HepG2 (cell line): ENCODE results near the gene WNT10A. TPM values are rescaled to one million over a fixed set of nuclear protein-coding genes. Genes with fewer than 3 reads are reported as not detected.

Experiments used
- FLYWCH1 ChIP-seq: sonication (generic); formaldehyde crosslinking; IDR thresholded peaks from 2 replicates; pipeline ENCODE4 v1.8.1; 2023; ENCODE audit warnings: mild to moderate bottlenecking, missing genetic modification reagents
- GTF3A ChIP-seq: sonication (generic); formaldehyde crosslinking; conservative IDR thresholded peaks from 2 replicates; pipeline ENCODE4 v1.4.0; 2020; ENCODE audit warnings: mild to moderate bottlenecking, missing genetic modification reagents
- JUNB ChIP-seq: sonication (generic); formaldehyde crosslinking; IDR thresholded peaks from 2 replicates; pipeline ENCODE4 v1.8.0; 2022; ENCODE audit warnings: missing genetic modification reagents, mild to moderate bottlenecking, borderline replicate concordance
- KDM2A ChIP-seq: sonication (generic); formaldehyde crosslinking; IDR thresholded peaks from 2 replicates; pipeline ENCODE4 v1.4.0; 2020; ENCODE audit warnings: low read depth, missing genetic modification reagents, borderline replicate concordance
- ZBTB33 ChIP-seq: sonication (generic); formaldehyde crosslinking; IDR thresholded peaks from 2 replicates; pipeline ENCODE4 v1.4.0; 2020; ENCODE audit warnings: missing genetic modification reagents
- ZBTB37 ChIP-seq: sonication (generic); formaldehyde crosslinking; IDR thresholded peaks from 2 replicates; pipeline ENCODE4 v1.4.0; 2020; ENCODE audit warnings: mild to moderate bottlenecking, missing genetic modification reagents
- ZNF766 ChIP-seq: sonication (generic); formaldehyde crosslinking; IDR thresholded peaks from 2 replicates; pipeline ENCODE4 v1.5.0; 2020; ENCODE audit warnings: missing genetic modification reagents, borderline replicate concordance
- ZSCAN12 ChIP-seq: sonication (generic); formaldehyde crosslinking; IDR thresholded peaks from 2 replicates; pipeline ENCODE4 v1.9.0; 2021; ENCODE audit warnings: mild to moderate bottlenecking, missing genetic modification reagents
- polyA plus RNA-seq, 8 experiments: library from polyadenylated mRNA; depleted of rRNA in 3 of 8; stranded (reverse) in 7 of 8; unstranded in 1 of 8; fragments of >200 nt; fragmentation: Illumina TruSeq in 4 of 8; extraction: Trizol in 4 of 8; gene quantifications; 2 replicates each; pipeline versions ENCODE4 v1.2.1 to v1.2.3, GENCODE V29; 2011 to 2016; ENCODE audit warnings: low read depth in 4 of 8, missing spikeins in 1 of 8, mixed read lengths in 1 of 8; ENCODE audit not compliant: insufficient read depth in 1 of 8
- total RNA-seq, 5 experiments: library from RNA; depleted of rRNA; stranded (reverse); fragments of >200 nt; fragmentation: Illumina TruSeq; extraction: Trizol; gene quantifications; 2 replicates each; pipeline ENCODE4 v1.2.3, GENCODE V29; 2016; ENCODE audit warnings: low read depth in 1 of 5
- TF ChIP-seq, protein P1 (sequence below): IDR thresholded peaks from 2 replicates; pipeline ENCODE4 v1.6.1; 2016; ENCODE audit warnings: missing compliant biosample characterization, missing genetic modification reagents, borderline replicate concordance
- TF ChIP-seq, protein P2 (sequence below): sonication (generic); formaldehyde crosslinking; IDR thresholded peaks from 2 replicates; pipeline ENCODE4 v1.5.1; 2020; ENCODE audit warnings: mild to moderate bottlenecking, missing genetic modification reagents, borderline replicate concordance
- TF ChIP-seq, protein P3 (sequence below): sonication (generic); formaldehyde crosslinking; IDR thresholded peaks from 2 replicates; pipeline ENCODE4 v1.4.0; 2020; ENCODE audit warnings: mild to moderate bottlenecking, missing genetic modification reagents
- TF ChIP-seq, protein P4 (sequence below): sonication (generic); formaldehyde crosslinking; IDR thresholded peaks from 2 replicates; pipeline ENCODE4 v1.5.1; 2020; ENCODE audit warnings: mild to moderate bottlenecking, missing genetic modification reagents, borderline replicate concordance
- TF ChIP-seq, protein P5 (sequence below): sonication (generic); formaldehyde crosslinking; IDR thresholded peaks from 2 replicates; pipeline ENCODE4 v1.5.1; 2020; ENCODE audit warnings: missing genetic modification reagents, mild to moderate bottlenecking, borderline replicate concordance

Gene WNT10A
- total and polyA plus RNA-seq, 2 of the 13 experiments (the other 11 are each of a cell fraction or from before 2014, with no cell fraction given) = 0.03 TPM; not detected in 1

DNA sequence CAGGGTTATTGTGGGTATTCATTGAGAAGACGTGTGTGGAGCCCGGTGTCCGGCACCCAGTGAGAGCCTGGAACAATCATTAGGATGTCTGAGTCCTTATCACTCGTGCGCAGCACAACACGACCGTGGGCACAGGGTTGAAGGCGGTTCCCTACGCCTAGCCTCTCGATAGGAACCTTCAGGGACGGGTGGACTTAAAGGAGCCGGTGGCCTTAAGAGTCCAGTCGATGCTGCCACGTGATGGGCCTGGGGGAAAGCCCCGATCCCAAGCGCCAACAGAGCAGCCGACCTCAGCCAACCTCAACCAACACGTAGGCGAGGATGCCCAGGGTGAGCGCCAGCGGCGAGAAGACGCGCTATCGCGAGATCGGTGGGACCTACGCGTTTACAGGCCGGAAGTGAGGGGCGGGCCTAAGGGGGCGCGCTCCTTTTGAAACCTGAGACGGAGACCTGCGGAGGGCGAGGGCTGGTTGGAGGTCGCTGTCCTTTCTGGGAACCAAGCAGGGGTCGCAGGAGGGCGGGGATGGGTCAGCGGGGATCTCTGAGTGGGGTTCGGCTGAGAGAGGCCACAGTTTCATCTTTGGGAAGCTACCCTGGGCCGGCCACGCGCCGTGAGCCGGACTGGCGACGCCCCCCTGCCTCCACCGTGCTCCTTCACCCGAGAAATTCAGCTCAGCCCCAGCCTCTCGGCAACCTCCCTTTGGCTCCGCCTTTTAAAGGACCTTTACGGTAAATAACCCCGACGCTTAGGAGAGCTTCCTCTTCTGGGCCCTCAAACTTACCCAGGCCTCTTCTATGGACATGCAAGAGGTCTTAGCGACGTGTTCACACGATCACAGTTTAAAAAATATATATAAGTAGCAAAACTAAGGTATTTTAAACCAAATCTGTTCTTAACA, 28.3 kb downstream of the WNT10A start (continued):
- TF ChIP-seq, protein P1, sequence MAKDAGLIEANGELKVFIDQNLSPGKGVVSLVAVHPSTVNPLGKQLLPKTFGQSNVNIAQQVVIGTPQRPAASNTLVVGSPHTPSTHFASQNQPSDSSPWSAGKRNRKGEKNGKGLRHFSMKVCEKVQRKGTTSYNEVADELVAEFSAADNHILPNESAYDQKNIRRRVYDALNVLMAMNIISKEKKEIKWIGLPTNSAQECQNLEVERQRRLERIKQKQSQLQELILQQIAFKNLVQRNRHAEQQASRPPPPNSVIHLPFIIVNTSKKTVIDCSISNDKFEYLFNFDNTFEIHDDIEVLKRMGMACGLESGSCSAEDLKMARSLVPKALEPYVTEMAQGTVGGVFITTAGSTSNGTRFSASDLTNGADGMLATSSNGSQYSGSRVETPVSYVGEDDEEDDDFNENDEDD (CRISPR knock-in tag) = peak; percentile 100
- TF ChIP-seq ZNF766 = peak; percentile 63; the same call in 1 of the 2 replicates
- TF ChIP-seq KDM2A (CRISPR knock-in tag) = peak; percentile 93
- TF ChIP-seq, protein P2, sequence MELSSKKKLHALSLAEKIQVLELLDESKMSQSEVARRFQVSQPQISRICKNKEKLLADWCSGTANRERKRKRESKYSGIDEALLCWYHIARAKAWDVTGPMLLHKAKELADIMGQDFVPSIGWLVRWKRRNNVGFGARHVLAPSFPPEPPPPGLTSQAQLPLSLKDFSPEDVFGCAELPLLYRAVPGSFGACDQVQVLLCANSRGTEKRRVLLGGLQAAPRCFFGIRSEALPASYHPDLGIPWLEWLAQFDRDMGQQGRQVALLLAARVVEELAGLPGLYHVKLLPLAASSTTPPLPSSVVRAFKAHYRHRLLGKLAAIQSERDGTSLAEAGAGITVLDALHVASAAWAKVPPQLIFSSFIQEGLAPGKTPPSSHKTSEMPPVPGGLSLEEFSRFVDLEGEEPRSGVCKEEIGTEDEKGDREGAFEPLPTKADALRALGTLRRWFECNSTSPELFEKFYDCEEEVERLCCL = no peak
- TF ChIP-seq, protein P3, sequence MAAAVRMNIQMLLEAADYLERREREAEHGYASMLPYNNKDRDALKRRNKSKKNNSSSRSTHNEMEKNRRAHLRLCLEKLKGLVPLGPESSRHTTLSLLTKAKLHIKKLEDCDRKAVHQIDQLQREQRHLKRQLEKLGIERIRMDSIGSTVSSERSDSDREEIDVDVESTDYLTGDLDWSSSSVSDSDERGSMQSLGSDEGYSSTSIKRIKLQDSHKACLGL (CRISPR knock-in tag) = peak; percentile 97
- no peak for TF ChIP-seq JUNB (CRISPR knock-in tag)
- no peak for TF ChIP-seq FLYWCH1 (CRISPR knock-in tag)
- TF ChIP-seq ZSCAN12 (CRISPR knock-in tag) = peak; percentile 72; the same call in 1 of the 2 replicates
- TF ChIP-seq ZBTB33 (CRISPR knock-in tag) = peak; percentile 95
- TF ChIP-seq, protein P4, sequence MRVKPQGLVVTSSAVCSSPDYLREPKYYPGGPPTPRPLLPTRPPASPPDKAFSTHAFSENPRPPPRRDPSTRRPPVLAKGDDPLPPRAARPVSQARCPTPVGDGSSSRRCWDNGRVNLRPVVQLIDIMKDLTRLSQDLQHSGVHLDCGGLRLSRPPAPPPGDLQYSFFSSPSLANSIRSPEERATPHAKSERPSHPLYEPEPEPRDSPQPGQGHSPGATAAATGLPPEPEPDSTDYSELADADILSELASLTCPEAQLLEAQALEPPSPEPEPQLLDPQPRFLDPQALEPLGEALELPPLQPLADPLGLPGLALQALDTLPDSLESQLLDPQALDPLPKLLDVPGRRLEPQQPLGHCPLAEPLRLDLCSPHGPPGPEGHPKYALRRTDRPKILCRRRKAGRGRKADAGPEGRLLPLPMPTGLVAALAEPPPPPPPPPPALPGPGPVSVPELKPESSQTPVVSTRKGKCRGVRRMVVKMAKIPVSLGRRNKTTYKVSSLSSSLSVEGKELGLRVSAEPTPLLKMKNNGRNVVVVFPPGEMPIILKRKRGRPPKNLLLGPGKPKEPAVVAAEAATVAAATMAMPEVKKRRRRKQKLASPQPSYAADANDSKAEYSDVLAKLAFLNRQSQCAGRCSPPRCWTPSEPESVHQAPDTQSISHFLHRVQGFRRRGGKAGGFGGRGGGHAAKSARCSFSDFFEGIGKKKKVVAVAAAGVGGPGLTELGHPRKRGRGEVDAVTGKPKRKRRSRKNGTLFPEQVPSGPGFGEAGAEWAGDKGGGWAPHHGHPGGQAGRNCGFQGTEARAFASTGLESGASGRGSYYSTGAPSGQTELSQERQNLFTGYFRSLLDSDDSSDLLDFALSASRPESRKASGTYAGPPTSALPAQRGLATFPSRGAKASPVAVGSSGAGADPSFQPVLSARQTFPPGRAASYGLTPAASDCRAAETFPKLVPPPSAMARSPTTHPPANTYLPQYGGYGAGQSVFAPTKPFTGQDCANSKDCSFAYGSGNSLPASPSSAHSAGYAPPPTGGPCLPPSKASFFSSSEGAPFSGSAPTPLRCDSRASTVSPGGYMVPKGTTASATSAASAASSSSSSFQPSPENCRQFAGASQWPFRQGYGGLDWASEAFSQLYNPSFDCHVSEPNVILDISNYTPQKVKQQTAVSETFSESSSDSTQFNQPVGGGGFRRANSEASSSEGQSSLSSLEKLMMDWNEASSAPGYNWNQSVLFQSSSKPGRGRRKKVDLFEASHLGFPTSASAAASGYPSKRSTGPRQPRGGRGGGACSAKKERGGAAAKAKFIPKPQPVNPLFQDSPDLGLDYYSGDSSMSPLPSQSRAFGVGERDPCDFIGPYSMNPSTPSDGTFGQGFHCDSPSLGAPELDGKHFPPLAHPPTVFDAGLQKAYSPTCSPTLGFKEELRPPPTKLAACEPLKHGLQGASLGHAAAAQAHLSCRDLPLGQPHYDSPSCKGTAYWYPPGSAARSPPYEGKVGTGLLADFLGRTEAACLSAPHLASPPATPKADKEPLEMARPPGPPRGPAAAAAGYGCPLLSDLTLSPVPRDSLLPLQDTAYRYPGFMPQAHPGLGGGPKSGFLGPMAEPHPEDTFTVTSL (CRISPR knock-in tag) = 0 out of 2 replicates have a peak, but pooled peaks have one; percentile 39
- peak; percentile 88; the same call in 1 of the 2 replicates for TF ChIP-seq GTF3A (CRISPR knock-in tag)
- peak; percentile 57; the same call in 1 of the 2 replicates for TF ChIP-seq ZBTB37 (CRISPR knock-in tag)
- TF ChIP-seq, protein P5, sequence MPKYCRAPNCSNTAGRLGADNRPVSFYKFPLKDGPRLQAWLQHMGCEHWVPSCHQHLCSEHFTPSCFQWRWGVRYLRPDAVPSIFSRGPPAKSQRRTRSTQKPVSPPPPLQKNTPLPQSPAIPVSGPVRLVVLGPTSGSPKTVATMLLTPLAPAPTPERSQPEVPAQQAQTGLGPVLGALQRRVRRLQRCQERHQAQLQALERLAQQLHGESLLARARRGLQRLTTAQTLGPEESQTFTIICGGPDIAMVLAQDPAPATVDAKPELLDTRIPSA (CRISPR knock-in tag) = 0 out of 2 replicates have a peak, but pooled peaks have one; percentile 11
